ENCODE results near the gene ZNF787. TPM values are rescaled to one million over a fixed set of nuclear protein-coding genes. Genes with fewer than 3 reads are reported as not detected.

Gene ZNF787
- total and polyA plus RNA-seq, 10 of the 15 experiments (the other 5 are each of a cell fraction or from before 2014, with no cell fraction given): 0.23 to 39.9 (median 4.1) TPM

DNA sequence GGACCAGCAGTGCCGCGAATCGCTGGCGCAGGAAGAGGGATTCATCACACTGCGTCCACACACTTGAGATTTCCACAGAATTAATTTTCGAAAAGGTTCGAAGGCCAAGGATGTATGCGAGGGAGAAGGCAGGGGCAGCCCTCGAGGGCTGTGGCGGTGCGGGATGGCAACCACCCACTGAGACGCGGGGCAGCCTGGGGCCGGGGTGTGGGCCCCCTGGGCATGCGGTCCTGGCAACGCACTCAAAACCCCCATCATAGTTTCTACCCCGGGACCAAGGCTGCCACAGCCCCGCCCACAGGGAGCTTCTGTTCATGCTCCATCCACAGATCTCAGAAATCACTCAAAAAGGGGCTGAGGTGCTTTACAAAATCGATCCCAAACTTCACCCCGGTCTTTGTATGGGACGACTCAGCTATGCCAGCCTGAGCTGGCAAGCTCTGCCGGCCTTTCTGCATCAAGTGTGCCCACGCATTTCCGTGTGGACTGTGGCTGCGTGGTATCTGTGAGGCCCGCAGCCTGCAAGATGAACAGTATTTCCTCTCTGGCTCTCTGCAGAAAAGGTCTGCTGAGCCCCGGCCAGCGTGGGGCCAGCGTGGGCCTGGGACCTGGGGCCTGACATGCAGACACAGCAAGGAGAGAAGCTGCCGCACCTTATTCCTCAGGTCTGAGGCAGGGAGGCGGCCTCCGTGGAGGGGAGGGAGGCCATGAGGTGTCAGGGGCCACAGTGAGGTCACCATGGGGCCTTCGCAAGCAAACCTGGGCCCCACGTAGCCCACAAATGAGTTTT lies 19.2 kb downstream of the ZNF787 start (continued):
- no peak for TF ChIP-seq WRNIP1 (IDR thresholded peaks at IDR 0.05; ENCODE audit: borderline replicate concordance, low read depth, low read length)

DNA sequence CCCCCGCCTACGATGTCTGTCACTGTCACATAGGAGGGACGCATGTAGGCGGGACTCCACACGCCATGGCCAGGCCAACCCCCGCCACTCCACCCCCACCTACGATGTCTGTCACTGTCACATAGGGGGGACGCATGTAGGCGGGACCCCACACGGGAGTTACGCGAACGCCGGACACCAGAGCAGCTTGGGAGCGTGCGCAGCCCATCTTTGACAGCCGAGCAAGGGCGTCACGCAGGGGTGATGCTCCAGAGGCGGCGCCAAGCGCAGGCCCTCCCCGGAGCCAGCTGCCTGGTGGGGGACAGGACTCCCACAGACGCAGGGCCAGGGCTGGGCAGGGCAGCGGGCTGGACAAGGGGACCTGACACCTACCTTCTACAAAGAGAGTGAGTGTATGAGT lies 20.0 kb downstream of the ZNF787 start:
- DNase-seq (ENCODE audit: low read depth, low spot score) (no peak), ATAC-seq (no peak), FAIRE-seq (no peak)
- TF ChIP-seq PAX8 (IDR thresholded peaks at IDR 0.05): no peak
- 0 out of 2 replicates have a peak, but pooled peaks have one; percentile 27 for TF ChIP-seq POLR2A (IDR thresholded peaks at IDR 0.05; ENCODE audit: low read depth, low read length)
- H3K4me1 ChIP-seq (ENCODE audit: control insufficient read depth, insufficient read depth, low read length): no peaks in the 10 kb centered on the region; the same call in 1 of the 2 replicates
- H2AFZ ChIP-seq (ENCODE audit: control insufficient read depth, low read depth, low read length): no peak overlapping the region
- ChIA-PET SMC1A (ENCODE audit: uncharacterized antibody, unreplicated experiment) (no interaction called here), CTCF (no interaction called here), POLR2A (no interaction called here), RAD21 (ENCODE audit: unreplicated experiment) (no interaction called here)
- intact Hi-C loops (cut with micrococcal nuclease; ENCODE audit: unreplicated experiment) (no loop called here), in situ Hi-C loops (cut with MboI) (no loop called here)
- no peak overlapping the region for H3K27ac ChIP-seq (ENCODE audit: control insufficient read depth, insufficient read depth)
- no peaks in the 10 kb centered on the region for H3K27me3 ChIP-seq (replicated peaks in 1 of 2; ENCODE audit: control insufficient read depth in 2 of 2, insufficient read depth in 2 of 2, low read length in 1 of 2)
- no peaks in the 10 kb centered on the region for H3K9me3 ChIP-seq (replicated peaks; ENCODE audit: control insufficient read depth, insufficient read depth, low read length)
- H3K9ac ChIP-seq (ENCODE audit: control insufficient read depth, insufficient read depth, low read length): no peak overlapping the region
- BruUV-seq (replicated peaks): TSS peak; percentile 46
- H3K4me3 ChIP-seq: no peak overlapping the region
- no peaks in the 10 kb centered on the region for H4K20me1 ChIP-seq (ENCODE audit: control insufficient read depth, insufficient read depth)
- H3K36me3 ChIP-seq (ENCODE audit: control insufficient read depth in 2 of 2, insufficient read depth in 2 of 2, low read length in 1 of 2): peaks cover 3 to 28% of the 10 kb centered on the region in 2 experiments; a peak in 3 of 4 replicates
- peaks cover 14% of the 10 kb centered on the region for H3K79me2 ChIP-seq (ENCODE audit: control insufficient read depth, insufficient read depth, low read length)
- WGBS (ENCODE audit: insufficient coverage, insufficient replicate concordance, low lambda C conversion rate, missing lambda C conversion rate): 91% methylated on average over 25 of the region's 25 CpGs
- no peak overlapping the region for H3K4me2 ChIP-seq (ENCODE audit: control insufficient read depth, insufficient read depth)

DNA sequence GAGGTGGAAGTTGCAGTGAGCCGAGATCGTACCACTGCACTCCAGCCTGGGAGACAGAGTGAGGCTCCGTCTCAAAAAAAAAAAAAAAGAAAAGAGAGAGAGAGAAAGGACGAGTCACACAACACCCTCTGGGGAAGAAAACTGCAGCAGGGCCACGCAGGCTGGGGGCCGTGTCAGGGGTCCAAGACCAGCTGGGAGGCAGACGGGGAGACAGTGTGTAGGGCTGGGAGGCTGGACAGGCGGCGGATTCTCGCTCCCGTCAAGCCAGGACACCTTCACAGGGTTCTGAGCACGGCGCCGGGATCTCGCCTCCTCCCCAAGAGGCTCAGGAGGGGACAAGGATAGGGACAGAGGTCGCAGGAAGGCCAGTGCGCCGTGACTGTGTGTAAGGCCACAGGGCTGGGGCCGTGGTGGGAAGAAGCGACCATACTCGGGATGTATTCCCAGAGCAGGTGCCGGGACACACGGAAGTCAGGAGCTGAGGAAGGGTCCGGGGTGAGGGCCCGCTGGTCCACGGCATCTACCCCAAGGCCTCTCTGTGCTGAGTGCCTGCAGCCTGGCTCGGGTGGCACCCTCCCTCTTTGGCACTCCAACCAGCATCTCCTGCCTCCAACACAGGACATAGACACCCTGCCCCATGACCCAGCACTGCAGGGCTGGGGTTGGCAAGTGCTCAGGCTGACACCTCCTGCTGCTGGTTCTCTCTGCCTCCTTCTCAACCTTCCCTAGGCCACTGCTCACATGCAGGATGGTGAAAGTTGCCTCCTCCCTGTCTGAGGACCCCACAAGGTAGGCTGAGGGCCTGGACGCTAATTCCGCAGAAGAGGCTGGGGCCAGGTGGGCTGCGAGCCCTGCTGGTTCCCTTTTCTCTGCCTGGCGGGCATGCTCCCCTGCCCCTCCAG lies 21.2 kb downstream of the ZNF787 start:
- H3K79me2 ChIP-seq (ENCODE audit: control insufficient read depth, insufficient read depth, low read length): peaks cover 5% of the 10 kb centered on the region
- H3K4me2 ChIP-seq (ENCODE audit: control insufficient read depth, insufficient read depth): no peak overlapping the region
- TF ChIP-seq SMAD1 (IDR thresholded peaks at IDR 0.05; ENCODE audit: low read depth, partially characterized antibody): no peak
- no peak for TF ChIP-seq TBL1XR1 (IDR thresholded peaks at IDR 0.05; ENCODE audit: low read depth, low read length)
- TF ChIP-seq, protein P1, sequence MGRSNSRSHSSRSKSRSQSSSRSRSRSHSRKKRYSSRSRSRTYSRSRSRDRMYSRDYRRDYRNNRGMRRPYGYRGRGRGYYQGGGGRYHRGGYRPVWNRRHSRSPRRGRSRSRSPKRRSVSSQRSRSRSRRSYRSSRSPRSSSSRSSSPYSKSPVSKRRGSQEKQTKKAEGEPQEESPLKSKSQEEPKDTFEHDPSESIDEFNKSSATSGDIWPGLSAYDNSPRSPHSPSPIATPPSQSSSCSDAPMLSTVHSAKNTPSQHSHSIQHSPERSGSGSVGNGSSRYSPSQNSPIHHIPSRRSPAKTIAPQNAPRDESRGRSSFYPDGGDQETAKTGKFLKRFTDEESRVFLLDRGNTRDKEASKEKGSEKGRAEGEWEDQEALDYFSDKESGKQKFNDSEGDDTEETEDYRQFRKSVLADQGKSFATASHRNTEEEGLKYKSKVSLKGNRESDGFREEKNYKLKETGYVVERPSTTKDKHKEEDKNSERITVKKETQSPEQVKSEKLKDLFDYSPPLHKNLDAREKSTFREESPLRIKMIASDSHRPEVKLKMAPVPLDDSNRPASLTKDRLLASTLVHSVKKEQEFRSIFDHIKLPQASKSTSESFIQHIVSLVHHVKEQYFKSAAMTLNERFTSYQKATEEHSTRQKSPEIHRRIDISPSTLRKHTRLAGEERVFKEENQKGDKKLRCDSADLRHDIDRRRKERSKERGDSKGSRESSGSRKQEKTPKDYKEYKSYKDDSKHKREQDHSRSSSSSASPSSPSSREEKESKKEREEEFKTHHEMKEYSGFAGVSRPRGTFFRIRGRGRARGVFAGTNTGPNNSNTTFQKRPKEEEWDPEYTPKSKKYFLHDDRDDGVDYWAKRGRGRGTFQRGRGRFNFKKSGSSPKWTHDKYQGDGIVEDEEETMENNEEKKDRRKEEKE (IDR thresholded peaks at IDR 0.05): no peak
- TF ChIP-seq, protein P2, sequence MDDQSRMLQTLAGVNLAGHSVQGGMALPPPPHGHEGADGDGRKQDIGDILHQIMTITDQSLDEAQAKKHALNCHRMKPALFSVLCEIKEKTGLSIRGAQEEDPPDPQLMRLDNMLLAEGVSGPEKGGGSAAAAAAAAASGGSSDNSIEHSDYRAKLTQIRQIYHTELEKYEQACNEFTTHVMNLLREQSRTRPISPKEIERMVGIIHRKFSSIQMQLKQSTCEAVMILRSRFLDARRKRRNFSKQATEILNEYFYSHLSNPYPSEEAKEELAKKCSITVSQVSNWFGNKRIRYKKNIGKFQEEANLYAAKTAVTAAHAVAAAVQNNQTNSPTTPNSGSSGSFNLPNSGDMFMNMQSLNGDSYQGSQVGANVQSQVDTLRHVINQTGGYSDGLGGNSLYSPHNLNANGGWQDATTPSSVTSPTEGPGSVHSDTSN (IDR thresholded peaks at IDR 0.05; ENCODE audit: insufficient replicate concordance, low read depth, low read length): no peak
- TF ChIP-seq KAT2A (conservative IDR thresholded peaks at IDR 0.05; ENCODE audit: control insufficient read depth, low read depth, low read length): no peak
- TF ChIP-seq NRF1 (conservative IDR thresholded peaks at IDR 0.05; ENCODE audit: low read depth, low read length): no peak
- TF ChIP-seq SMARCA5 (IDR thresholded peaks at IDR 0.05): no peak

More for the DNA sequence above, 21.2 kb downstream of the ZNF787 start:
- WGBS (ENCODE audit: insufficient coverage, insufficient replicate concordance, low lambda C conversion rate, missing lambda C conversion rate): 96% methylated on average over 23 of the region's 31 CpGs
- H2AFZ ChIP-seq (ENCODE audit: control insufficient read depth, low read depth, low read length): no peak overlapping the region
- H3K27ac ChIP-seq (ENCODE audit: control insufficient read depth, insufficient read depth): no peak overlapping the region
- no peak for ATAC-seq
- DNase-seq (ENCODE audit: low read depth, low spot score): no peak
- FAIRE-seq: no peak
- H3K27me3 ChIP-seq (replicated peaks in 1 of 2; ENCODE audit: control insufficient read depth in 2 of 2, insufficient read depth in 2 of 2, low read length in 1 of 2): no peaks in the 10 kb centered on the region
- H3K9ac ChIP-seq (ENCODE audit: control insufficient read depth, insufficient read depth, low read length): no peak overlapping the region
- H4K20me1 ChIP-seq (ENCODE audit: control insufficient read depth, insufficient read depth): no peaks in the 10 kb centered on the region
- ChIA-PET POLR2A (no interaction called here), CTCF (no interaction called here), RAD21 (ENCODE audit: unreplicated experiment) (no interaction called here), SMC1A (ENCODE audit: uncharacterized antibody, unreplicated experiment) (no interaction called here)
- in situ Hi-C loops (cut with MboI) (no loop called here), intact Hi-C loops (cut with micrococcal nuclease; ENCODE audit: unreplicated experiment) (no loop called here)
- no peak overlapping the region for H3K4me3 ChIP-seq
- H3K4me1 ChIP-seq (ENCODE audit: control insufficient read depth, insufficient read depth, low read length): no peaks in the 10 kb centered on the region
- H3K9me3 ChIP-seq (replicated peaks; ENCODE audit: control insufficient read depth, insufficient read depth, low read length): no peaks in the 10 kb centered on the region; the same call in 2 of the 3 replicates
- BruUV-seq (replicated peaks): no TSS peak
- peaks cover 3 to 28% of the 10 kb centered on the region in 2 experiments; a peak in 3 of 4 replicates for H3K36me3 ChIP-seq (ENCODE audit: control insufficient read depth in 2 of 2, insufficient read depth in 2 of 2, low read length in 1 of 2)

All from GM12878 (cell line).